Endothelial cell (in vitro differentiated cells): ENCODE results near the gene BACH2. TPM values are rescaled to one million over a fixed set of nuclear protein-coding genes. Genes with fewer than 3 reads are reported as not detected.

Experiments
- DNase-seq: peaks from one replicate; pipeline ENCODE4 v3.0.0; 2021; ENCODE audit warnings: low spot score
- H3K27ac Mint-ChIP-seq: one replicate; pipeline ENCODE4 v1.8.0; 2021; ENCODE audit warnings: mixed read lengths, inconsistent platforms; ENCODE audit not compliant: unreplicated experiment
- H3K27me3 Mint-ChIP-seq: one replicate; pipeline ENCODE4 v1.8.0; 2021; ENCODE audit warnings: mild to moderate bottlenecking, moderate library complexity, mixed read lengths, inconsistent platforms; ENCODE audit not compliant: unreplicated experiment
- H3K36me3 Mint-ChIP-seq: one replicate; pipeline ENCODE4 v1.8.0; 2021; ENCODE audit warnings: mild to moderate bottlenecking, low read depth, mixed read lengths, inconsistent platforms; ENCODE audit not compliant: unreplicated experiment
- H3K4me1 Mint-ChIP-seq: one replicate; pipeline ENCODE4 v1.8.0; 2021; ENCODE audit warnings: mild to moderate bottlenecking, mixed read lengths, inconsistent platforms; ENCODE audit not compliant: unreplicated experiment
- H3K4me3 Mint-ChIP-seq: one replicate; pipeline ENCODE4 v1.8.0; 2021; ENCODE audit warnings: mild to moderate bottlenecking, mixed read lengths, inconsistent platforms; ENCODE audit not compliant: unreplicated experiment
- H3K9me3 Mint-ChIP-seq: one replicate; pipeline ENCODE4 v1.8.0; 2021; ENCODE audit warnings: mixed read lengths, inconsistent platforms; ENCODE audit not compliant: unreplicated experiment
- CTCF ChIP-seq: fragments of 200-600 bp; sonication (generic); IDR thresholded peaks from one replicate; pipeline ENCODE4 v1.5.0; 2021; ENCODE audit warnings: antibody characterized with exemption; ENCODE audit not compliant: unreplicated experiment
- total RNA-seq: library from RNA; stranded (reverse); fragmentation: NEBNext Ultra II Directional; extraction: Animal tissue kit (Norgen Biotek cat#: 25700); gene quantifications from one replicate; pipeline ENCODE4 v1.2.1, GENCODE V29; 2021; ENCODE audit not compliant: unreplicated experiment

BACH2 gene
- total RNA-seq, 1 donor from 2014 or later: 3.9 TPM

GRCh38 chr6:90156861-90157260 lies 139.8 kb downstream of the BACH2 start:
- H3K9me3 Mint-ChIP-seq: no peaks in the 10 kb centered on the region
- H3K4me1 Mint-ChIP-seq: no peaks in the 10 kb centered on the region
- no peak for TF ChIP-seq CTCF
- no peak overlapping the region for H3K27ac Mint-ChIP-seq
- H3K27me3 Mint-ChIP-seq: peaks cover 3% of the 10 kb centered on the region
- DNase-seq: no peak
- H3K36me3 Mint-ChIP-seq: no peaks in the 10 kb centered on the region
- H3K4me3 Mint-ChIP-seq: no peak overlapping the region

GRCh38 chr6:90154755-90155470 lies 141.7 kb downstream of the BACH2 start:
- H3K4me3 Mint-ChIP-seq: no peak overlapping the region
- no peaks in the 10 kb centered on the region for H3K9me3 Mint-ChIP-seq
- no peak for TF ChIP-seq CTCF
- H3K27me3 Mint-ChIP-seq: peaks cover 3% of the 10 kb centered on the region
- H3K4me1 Mint-ChIP-seq: no peaks in the 10 kb centered on the region
- DNase-seq: no peak
- no peak overlapping the region for H3K27ac Mint-ChIP-seq
- H3K36me3 Mint-ChIP-seq: no peaks in the 10 kb centered on the region

GRCh38 chr6:90151576-90152422 lies 144.8 kb downstream of the BACH2 start:
- Mint-ChIP-seq H3K4me1 (no peaks in the 10 kb centered on the region), H3K27me3 (no peaks in the 10 kb centered on the region), H3K9me3 (no peaks in the 10 kb centered on the region), H3K36me3 (no peaks in the 10 kb centered on the region), H3K27ac (no peak overlapping the region), H3K4me3 (no peak overlapping the region)
- DNase-seq: no peak
- TF ChIP-seq CTCF: no peak

GRCh38 chr6:90149280-90149679 lies 147.4 kb downstream of the BACH2 start:
- Mint-ChIP-seq H3K9me3 (no peaks in the 10 kb centered on the region), H3K27me3 (no peaks in the 10 kb centered on the region), H3K36me3 (no peaks in the 10 kb centered on the region), H3K4me1 (no peaks in the 10 kb centered on the region), H3K4me3 (no peak overlapping the region), H3K27ac (no peak overlapping the region)
- no peak for DNase-seq
- no peak for TF ChIP-seq CTCF

- no peaks in the 10 kb centered on the region for H3K4me1 Mint-ChIP-seq
Observed at GRCh38 chr6:90148867-90149266, 147.8 kb downstream of the BACH2 start.

More at GRCh38 chr6:90148867-90149266, 147.8 kb downstream of the BACH2 start:
- no peaks in the 10 kb centered on the region for H3K36me3 Mint-ChIP-seq
- no peaks in the 10 kb centered on the region for H3K9me3 Mint-ChIP-seq
- no peak for DNase-seq
- no peak for TF ChIP-seq CTCF
- H3K4me3 Mint-ChIP-seq: no peak overlapping the region
- H3K27ac Mint-ChIP-seq: no peak overlapping the region
- no peaks in the 10 kb centered on the region for H3K27me3 Mint-ChIP-seq
